HepG2 (cell line): Measurements from ENCODE around the gene RTEL1. TPM values are rescaled to one million over a fixed set of nuclear protein-coding genes. Genes with fewer than 3 reads are reported as not detected.

Experiments
- CSRNP2 ChIP-seq: sonication (generic); formaldehyde crosslinking; conservative IDR thresholded peaks from 2 replicates; pipeline ENCODE4 v1.8.0; 2022; ENCODE audit warnings: low read depth, missing genetic modification reagents
- FOSL2 ChIP-seq: sonication (generic); formaldehyde crosslinking; IDR thresholded peaks from 2 replicates; pipeline ENCODE4 v1.4.0; 2020; ENCODE audit warnings: missing genetic modification reagents
- GABPB1 ChIP-seq: IDR thresholded peaks from 2 replicates; pipeline ENCODE4 v1.6.1; 2016; ENCODE audit warnings: mild to moderate bottlenecking, missing genetic modification reagents, moderate library complexity, missing compliant biosample characterization
- NKX3-1 ChIP-seq: sonication (generic); formaldehyde crosslinking; IDR thresholded peaks from 2 replicates; pipeline ENCODE4 v1.5.0; 2020; ENCODE audit warnings: missing genetic modification reagents
- SNAPC4 ChIP-seq: sonication (generic); formaldehyde crosslinking; IDR thresholded peaks from 2 replicates; pipeline ENCODE4 v1.4.0; 2020; ENCODE audit warnings: mild to moderate bottlenecking, missing genetic modification reagents
- TFE3 ChIP-seq: IDR thresholded peaks from 2 replicates; pipeline ENCODE4 v1.6.1; 2016
- TRIM24 ChIP-seq: sonication (generic); formaldehyde crosslinking; IDR thresholded peaks from 2 replicates; pipeline ENCODE4 v1.8.0; 2022; ENCODE audit warnings: mild to moderate bottlenecking, missing genetic modification reagents
- YY1 ChIP-seq: IDR thresholded peaks from 2 replicates; pipeline ENCODE4 v1.6.1; 2011; ENCODE audit warnings: low read length, low read depth, moderate library complexity, mild to moderate bottlenecking; ENCODE audit not compliant: insufficient read depth, insufficient replicate concordance
- ZNF253 ChIP-seq: sonication (generic); formaldehyde crosslinking; IDR thresholded peaks from 2 replicates; pipeline ENCODE4 v1.8.0; 2022; ENCODE audit warnings: mild to moderate bottlenecking, missing genetic modification reagents, borderline replicate concordance
- ZNF407 ChIP-seq: sonication (generic); formaldehyde crosslinking; IDR thresholded peaks from one replicate; pipeline ENCODE4 v1.5.1; 2020; ENCODE audit warnings: mild to moderate bottlenecking, missing genetic modification reagents; ENCODE audit errors: not compliant biosample characterization
- ZNF460 ChIP-seq: sonication (generic); formaldehyde crosslinking; IDR thresholded peaks from 2 replicates; pipeline ENCODE4 v1.5.1; 2020; ENCODE audit warnings: missing genetic modification reagents, mild to moderate bottlenecking, borderline replicate concordance
- ZNF720 ChIP-seq: sonication (generic); formaldehyde crosslinking; IDR thresholded peaks from 2 replicates; pipeline ENCODE4 v1.4.0; 2020; ENCODE audit warnings: missing genetic modification reagents
- ZNF768 ChIP-seq: sonication (generic); formaldehyde crosslinking; IDR thresholded peaks from 2 replicates; pipeline ENCODE4 v1.4.0; 2020; ENCODE audit warnings: missing genetic modification reagents
- polyA plus RNA-seq, 8 experiments: library from polyadenylated mRNA; depleted of rRNA in 3 of 8; stranded (reverse) in 7 of 8; unstranded in 1 of 8; fragments of >200 nt; fragmentation: Illumina TruSeq in 4 of 8; extraction: Trizol in 4 of 8; gene quantifications; 2 replicates each; pipeline versions ENCODE4 v1.2.1 to v1.2.3, GENCODE V29; 2011 to 2016; ENCODE audit warnings: low read depth in 4 of 8, missing spikeins in 1 of 8, mixed read lengths in 1 of 8; ENCODE audit not compliant: insufficient read depth in 1 of 8
- total RNA-seq, 5 experiments: library from RNA; depleted of rRNA; stranded (reverse); fragments of >200 nt; fragmentation: Illumina TruSeq; extraction: Trizol; gene quantifications; 2 replicates each; pipeline ENCODE4 v1.2.3, GENCODE V29; 2016; ENCODE audit warnings: low read depth in 1 of 5

RTEL1 gene
- total and polyA plus RNA-seq, 2 of the 13 experiments (the other 11 are each of a cell fraction or from before 2014, with no cell fraction given) = 21.8 to 36.4 TPM

GRCh38 chr20:63745424-63745805 lies 87.3 kb downstream of the RTEL1 start (continued):
- peak; percentile 31 for TF ChIP-seq ZNF407 (CRISPR knock-in tag)
- TF ChIP-seq YY1 = no peak
- TF ChIP-seq ZNF720 (CRISPR knock-in tag) = no peak
- TF ChIP-seq ZNF460 = no peak
- TF ChIP-seq TFE3 (CRISPR knock-in tag) = no peak
- TF ChIP-seq ZNF253 = no peak
- no peak for TF ChIP-seq ZNF768 (CRISPR knock-in tag)
- no peak for TF ChIP-seq SNAPC4 (CRISPR knock-in tag)
- TF ChIP-seq TRIM24 (CRISPR knock-in tag) = no peak
- TF ChIP-seq GABPB1 (CRISPR knock-in tag) = no peak
- no peak for TF ChIP-seq FOSL2 (CRISPR knock-in tag)
- no peak for TF ChIP-seq CSRNP2
- TF ChIP-seq NKX3-1 (CRISPR knock-in tag) = no peak
